GM21717 (cell line): ENCODE data around the gene TMEM237.
"Not testable (repeated sequence)": the region's sequence is repeated elsewhere in the genome, so short reads cannot be mapped to it uniquely, and the experiment has no call there.

Source experiments
- ATAC-seq: cut with Tn5 transposase; IDR thresholded peaks from one replicate; pipeline ENCODE4 v1.9.1; 2021; ENCODE audit warnings: mild to moderate bottlenecking, moderate library complexity; ENCODE audit not compliant: unreplicated experiment

The TMEM237 gene, protein sequence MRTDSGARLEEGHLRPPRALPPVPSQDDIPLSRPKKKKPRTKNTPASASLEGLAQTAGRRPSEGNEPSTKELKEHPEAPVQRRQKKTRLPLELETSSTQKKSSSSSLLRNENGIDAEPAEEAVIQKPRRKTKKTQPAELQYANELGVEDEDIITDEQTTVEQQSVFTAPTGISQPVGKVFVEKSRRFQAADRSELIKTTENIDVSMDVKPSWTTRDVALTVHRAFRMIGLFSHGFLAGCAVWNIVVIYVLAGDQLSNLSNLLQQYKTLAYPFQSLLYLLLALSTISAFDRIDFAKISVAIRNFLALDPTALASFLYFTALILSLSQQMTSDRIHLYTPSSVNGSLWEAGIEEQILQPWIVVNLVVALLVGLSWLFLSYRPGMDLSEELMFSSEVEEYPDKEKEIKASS

DNA sequence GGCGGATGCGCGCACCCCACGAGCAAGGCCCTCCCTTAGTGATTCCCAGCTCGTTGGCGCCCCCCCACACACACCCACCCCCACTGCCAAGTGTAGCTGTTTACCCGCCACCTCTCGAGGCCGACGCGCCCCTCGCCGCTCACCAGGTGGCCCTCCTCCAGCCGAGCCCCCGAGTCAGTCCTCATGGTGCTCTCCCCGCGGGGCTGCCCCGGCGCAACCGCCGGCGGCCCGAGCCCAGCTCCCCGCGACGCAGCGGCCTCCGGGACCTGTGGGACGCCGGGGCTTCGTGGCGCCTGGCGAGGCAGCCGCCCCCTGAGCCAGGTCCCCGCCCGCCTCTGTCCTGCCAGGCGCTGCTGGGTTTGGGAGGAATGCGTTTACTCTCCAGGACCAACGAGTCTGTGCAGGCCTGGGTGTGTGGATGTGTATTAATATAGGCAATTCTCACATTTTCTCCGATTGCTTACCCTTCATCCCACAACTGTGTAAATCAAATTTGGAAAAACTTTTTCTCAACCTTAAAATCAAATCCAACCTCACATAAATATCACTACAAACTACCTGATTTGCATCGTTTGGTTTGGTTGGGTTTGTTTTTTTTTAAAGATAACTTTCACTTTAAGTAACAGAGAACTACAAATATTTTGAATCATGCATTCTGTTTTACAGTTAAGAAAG, at the start of gene TMEM237:
TMEM237 (minus strand) TSS at position 288 of the 675 bp plus-strand sequence; CDS start at position 185, 103 bp downstream.
- ATAC-seq, result peak; percentile 39

DNA sequence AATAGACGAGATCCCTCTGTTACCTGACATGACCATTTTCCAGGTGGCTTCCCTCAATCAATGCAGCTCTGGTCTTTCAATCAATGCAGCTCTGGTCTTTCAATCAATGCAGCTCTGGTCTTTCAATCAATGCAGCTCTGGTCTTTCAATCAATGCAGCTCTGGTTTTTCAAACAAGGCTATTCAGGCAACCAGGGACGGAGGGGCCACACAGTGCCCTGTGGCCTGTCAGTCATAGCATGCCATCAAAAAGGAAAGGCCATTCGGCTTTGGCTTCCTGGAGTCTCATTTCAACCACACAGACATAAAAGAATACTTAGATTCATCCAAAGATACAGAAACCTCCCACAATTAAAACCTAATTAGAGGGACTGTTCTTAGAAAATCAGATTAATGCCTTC, 41.9 kb upstream of the TMEM237 start:
- ATAC-seq, result no peak

DNA sequence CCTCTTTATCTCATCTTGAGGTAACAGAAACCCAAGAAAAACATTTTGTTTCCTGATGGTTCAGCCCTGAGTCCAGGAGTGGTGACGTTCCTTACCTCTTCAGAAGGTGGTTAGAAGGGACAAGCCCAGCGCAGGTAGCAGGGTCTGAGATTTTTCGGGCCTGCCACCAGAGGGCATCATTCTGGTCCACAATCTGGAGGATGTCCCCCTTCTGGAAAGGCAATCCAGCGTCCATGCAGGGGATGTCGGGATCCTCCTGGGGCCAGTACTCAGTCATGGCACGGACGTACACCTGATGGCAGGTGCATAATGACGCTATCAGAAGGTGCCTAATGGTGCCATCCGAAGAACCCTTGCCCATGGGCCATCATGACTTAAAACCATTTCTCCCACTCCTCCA, 37.4 kb upstream of the TMEM237 start:
- ATAC-seq, result no peak

DNA sequence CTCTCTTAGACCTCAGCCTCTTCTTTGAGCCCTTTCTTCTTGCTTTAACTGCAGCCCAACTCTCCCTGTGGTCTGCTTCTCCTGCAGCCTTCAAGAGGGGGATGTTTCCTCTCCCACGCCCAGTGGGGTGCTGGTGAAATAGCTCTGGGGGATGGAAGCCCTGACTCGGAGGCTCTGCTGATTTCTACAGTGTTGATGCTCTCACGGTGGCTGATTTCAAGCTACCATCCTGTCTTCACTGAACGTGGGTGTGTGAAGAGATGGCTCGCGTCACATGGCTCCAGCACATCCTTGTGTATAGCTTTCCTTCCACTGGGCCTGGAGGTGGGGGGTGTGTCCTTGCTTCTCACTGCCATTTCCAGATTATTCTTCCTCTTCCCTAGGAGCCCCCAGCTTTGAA, 35.1 kb upstream of the TMEM237 start:
- ATAC-seq, result no peak

DNA sequence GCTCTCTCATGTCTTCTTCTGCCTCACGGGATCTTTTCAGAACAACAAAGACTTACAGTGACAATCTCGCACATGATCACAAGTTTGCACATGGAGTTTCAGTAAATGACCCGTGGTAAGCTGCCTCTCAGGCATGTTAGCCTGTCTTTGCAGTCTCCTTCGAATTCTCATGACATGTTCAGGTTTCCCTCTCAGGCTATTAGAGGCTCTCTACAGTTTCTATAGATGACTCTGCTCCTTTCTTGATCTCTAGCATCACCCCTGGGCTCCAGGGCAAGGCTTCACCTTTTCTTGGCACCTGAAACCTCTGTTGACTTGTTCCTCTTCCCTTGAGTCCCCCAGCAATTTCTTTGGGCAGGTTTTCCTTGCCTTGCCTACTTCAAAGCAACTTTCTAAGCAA, 32.2 kb upstream of the TMEM237 start:
- no peak for ATAC-seq

DNA sequence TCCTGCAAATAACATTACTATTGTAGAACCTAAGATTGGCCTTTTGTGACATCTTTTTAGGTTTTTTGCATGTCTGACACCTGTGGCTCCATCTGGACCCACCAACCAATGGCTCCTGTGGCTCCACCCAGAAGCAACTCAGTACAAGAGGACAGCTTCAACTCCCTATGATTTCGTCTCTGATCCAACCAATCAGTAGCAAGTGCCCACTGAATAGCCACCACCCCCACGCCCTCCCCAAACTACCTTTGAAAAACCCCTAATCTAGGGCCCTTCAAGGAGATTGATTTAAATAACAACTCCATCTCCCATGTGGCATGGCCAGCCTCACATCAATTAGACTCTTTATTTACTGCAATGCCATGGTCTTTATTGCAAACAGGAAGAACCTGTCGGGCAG, 31.5 kb upstream of the TMEM237 start:
- no peak for ATAC-seq

DNA sequence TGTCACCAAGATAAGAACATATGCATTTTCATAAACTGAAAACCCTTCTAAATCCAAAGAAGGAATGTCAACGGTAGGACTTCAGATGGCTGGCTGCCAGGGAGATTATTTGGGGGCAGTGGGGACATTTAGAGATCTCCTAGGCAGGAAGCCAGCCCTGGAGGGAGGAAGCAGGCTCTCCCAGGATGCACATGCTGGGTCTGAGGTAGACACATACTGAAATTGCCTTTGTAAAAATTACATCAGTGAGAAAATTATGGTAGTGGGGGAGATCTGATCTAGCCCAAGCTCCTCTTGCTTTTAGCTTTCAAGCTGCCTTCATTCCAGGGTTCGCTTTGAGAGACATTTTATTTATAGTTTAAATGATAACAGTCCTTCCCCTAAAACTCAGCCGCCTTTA, 31.0 kb upstream of the TMEM237 start:
- no peak for ATAC-seq

DNA sequence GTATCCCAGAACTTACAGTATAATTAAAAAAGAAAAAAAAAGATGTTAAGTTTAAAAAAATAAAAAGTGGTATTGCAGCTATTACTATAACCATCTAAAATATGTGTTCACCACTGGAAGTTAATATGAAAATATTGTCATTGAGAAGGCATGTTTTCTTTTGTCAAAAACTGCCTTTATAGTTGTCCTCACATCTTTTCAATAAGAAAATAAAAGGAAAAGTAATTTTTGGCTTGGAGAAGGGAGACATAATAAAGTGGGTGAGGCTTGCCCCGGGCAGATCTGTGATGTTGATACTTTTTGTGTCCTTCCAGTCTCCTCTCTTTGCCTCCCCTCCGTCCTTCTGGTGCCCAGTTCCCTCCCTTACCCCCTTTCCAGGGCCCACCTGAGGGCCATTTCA, 30.2 kb upstream of the TMEM237 start:
- no peak for ATAC-seq

DNA sequence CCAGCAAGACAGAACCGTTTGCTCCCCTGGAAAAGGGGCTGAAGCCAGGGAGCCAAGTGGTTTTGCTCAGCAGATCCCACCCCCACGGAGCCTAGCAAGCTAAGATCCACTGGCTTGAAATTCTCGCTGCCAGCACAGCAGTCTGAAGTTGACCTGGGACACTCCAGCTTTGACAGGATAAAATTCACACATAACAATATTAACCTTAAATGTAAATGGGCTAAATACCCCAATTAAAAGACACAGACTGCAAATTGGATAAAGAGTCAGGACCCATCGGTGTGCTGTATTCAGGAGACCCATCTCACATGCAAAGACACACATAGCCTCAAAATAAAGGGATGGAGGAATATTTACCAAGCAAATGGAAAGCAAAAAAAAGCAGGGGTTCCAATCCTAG, 27.9 kb upstream of the TMEM237 start:
- ATAC-seq, result not testable (repeated sequence)

DNA sequence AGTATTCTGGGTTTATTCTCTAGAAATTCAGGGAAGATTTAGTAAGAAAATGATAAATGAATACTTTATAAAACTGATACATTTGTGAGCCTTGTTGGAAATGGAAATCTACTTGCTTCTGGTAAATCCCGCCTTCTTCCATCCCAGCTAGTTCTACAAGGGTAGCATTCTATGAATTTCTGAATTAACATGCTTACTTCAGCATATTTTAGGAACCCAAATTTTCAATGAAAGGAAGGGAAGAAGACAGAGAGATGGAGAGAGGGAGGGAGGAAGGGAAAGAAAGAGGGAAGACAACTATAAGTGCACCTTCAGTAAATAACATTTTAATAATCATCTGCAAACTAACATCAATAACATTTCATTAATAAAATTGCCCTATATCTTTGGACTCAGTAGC, 26.6 kb upstream of the TMEM237 start:
- no peak for ATAC-seq

DNA sequence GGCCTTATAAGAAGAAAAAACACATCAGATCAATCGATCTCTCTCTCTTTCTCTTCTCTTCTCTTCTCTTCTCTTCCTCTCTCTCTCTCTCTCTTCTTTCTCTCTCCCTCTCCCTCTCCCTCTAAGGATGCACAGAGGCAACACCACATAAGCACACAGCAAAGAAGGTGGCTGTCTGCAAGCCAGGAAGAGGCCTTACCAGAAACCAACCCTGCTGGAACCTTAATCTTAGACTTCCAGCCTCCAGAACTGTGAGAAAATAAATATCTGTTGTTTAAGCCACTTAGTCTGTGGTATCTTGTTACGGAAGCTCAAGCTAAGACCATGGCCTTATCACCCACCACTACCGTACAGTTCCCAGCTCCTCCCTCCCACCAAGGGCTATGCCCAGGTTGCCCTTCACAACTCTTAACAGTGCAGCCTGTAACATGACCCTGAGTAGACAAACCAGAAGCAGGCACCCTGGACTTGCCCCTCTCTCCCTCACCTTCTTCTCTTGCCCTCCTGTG, 25.2 kb upstream of the TMEM237 start:
- no peak for ATAC-seq

DNA sequence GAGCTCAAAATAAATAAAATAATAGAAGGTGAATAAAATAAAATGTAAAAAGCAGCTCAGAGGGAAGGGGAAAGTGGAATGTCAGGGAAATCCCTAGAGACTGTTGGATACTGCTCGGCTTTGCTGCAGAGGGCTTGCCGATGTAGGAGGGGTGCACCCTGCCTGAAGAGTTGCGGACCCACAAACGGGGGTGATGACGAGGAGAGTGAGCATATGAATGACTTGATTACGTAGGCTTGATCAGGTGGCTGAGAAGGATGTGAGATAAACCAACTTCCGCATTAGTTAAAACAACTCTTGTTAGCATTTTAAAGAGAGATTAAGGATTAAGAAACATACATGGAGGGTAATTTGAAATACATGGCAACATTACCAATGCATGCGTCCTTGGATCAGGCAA, 21.0 kb upstream of the TMEM237 start:
- no peak for ATAC-seq

DNA sequence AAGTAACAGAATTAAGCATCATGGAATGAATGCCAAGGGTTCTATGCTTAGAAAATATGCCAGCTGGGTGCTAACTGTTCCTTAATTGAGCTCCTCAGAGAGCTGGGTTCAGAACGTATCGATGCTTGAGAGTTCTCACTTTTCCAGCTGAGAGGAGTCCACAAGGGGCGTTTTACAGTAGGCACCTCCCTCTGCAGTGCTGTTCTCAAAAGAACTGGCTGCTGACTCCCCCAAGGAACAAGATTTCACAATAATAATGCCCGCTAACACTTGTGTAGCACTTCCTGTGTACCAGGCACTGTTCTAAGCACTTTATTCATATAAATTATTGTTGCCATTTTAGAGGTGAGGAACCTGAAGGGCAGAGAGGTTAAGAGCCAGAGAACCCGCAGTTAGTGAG, 18.1 kb upstream of the TMEM237 start:
- no peak for ATAC-seq

DNA sequence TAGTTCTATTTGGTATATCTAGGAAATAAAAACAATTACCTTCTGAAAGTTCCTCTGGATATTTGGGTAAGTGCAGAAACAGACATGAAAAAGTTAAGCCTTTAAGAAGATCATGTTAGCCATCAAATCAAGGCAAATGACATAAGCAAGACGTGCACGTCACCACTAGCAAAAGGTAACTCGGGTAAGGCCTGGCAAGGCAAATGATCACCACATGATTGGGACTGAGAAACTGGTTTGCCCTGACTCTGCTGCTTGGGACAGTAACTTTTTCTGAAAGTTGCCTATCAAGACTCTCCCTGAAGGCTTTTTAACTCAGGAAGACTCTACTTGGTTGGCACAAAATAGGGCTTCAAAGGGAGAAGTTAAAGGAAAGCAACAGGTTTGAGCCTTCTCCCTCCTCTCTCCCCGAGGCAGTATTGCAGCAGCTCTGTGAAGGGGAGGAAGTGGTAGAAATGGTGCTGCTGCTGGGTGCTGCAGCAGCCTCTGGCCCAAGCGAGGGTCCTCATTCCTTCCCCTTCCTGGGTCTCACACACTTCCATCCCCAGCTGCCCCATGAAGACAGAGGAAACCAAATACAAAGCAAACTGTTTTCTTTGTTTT, 17.1 kb upstream of the TMEM237 start:
- no peak for ATAC-seq

DNA sequence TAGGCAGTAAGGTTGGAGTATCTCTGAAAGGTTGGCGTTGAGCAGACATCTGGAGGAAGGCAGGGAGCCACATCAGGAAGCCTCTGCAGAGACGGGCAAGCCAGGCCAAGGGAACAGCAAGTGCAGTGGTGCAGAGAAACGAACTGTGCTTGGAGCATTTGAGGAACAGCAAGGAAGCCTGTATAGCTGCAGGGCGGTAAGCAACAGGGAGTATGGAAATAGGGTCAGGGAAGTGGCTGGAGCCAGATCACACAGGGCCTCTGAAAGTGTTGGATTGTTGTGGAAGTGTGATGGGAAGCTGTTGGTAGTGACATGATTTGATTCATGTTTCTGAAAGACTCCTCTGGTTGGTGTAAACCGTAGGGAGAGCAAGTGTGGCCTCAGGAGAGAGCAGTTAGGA, 13.4 kb upstream of the TMEM237 start:
- no peak for ATAC-seq

DNA sequence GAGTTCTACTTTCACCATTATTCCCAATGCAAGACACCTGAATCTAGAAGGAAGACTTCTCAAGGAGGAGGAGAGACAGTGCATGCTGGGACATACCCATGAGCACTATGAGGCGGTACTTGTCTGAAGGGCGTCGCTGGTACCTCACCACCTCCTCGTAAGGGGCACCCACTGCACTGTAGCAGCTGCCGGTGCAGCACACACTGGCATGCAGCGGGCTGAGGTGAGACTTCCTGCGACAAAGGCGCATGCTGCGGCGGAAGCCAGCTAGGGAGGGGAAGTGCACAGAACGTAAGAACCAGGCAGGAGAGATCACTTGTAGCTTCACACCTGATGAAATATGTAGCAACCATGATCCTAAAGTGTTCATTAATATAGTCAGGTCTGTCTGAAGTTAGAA, 12.8 kb upstream of the TMEM237 start:
- ATAC-seq, result no peak

DNA sequence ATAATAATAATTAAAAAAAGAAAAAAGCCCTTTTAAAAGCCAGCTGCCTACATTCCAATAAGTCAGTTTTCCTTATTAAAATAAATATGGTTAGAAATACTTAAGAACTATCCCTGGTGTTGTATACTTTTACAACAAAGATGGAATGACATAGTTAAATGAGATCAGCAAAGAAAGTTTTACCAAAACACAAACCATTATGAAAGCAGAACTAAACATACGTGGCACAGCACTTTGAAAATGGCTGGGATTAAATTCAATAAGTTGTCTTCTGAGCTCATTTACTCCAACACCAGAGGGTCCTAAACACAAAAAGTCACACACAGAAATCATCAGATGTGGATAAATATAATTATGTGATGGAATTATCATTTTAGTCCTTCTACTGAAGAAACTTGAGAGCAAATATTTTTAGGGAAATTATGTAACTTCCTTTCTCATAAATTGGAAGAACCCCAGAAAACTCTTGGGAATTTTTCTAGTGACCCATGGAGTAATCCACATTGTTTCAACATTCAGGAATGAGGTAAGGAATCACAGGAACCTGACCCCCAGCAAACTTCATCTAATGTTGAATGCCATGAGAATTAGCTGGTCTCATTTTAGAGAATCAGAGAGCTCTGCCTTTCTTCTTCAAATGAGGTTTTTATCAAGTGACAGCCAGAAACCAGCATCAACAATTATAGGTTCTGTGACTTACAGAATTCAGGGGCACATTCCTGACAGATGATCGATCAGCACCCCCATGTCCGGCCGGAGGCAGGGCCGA, 11.5 kb upstream of the TMEM237 start:
- ATAC-seq, result no peak

DNA sequence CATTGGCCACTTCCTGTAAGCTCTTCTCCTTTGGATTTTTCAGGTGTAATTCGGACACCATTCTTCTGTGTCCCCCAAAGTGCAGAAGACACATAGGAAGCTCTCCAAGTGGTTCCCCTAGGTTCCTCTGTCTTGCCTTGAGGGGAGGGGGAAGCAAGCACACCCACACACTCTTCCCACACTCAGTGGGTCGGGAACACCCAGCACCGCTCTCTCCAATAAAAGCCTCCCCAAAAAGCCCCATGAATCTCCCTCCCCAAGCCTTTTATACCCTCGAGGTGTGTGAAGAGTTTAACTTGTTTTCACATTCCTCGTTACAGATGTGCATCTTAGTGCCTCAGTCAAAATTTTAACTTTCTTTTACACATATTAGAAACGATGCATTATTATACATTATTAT, 9.9 kb upstream of the TMEM237 start:
- ATAC-seq, result no peak

DNA sequence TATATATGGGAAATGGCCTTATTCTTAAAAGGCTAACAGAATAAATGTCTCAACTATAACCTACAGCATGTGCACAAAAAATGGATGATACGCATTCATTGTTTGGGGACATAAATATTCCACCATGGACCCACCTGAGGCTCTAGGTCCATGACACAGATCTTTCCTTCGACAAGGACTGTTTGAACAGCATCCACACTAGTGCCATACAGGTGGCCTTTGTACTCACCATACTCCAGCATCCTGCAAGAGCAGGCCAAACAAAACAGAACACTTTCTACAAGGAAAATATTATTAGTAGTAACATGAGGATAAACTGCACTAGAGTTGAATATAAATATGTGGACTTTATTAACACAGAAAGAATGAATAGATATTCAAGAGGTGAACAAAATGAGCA, 6.1 kb upstream of the TMEM237 start:
- no peak for ATAC-seq

DNA sequence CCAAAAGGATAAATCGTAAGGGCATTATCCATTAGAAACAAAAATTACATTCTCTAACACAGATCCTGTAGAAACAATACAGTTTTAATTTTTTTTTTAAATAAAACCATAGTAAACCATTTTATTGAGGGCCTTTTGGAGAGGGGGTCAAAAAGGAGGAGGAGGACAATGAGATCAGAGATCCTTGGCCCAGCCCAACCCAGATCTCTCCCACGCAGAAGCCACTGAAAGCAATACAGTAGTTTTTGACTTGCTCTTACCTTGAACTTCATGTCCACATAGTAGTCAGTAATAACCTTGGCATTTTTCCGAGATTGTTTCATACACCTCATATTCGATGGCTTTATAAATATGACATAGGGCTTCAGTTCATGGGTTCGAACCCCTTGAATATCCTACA, 4.1 kb upstream of the TMEM237 start:
- ATAC-seq, result no peak

DNA sequence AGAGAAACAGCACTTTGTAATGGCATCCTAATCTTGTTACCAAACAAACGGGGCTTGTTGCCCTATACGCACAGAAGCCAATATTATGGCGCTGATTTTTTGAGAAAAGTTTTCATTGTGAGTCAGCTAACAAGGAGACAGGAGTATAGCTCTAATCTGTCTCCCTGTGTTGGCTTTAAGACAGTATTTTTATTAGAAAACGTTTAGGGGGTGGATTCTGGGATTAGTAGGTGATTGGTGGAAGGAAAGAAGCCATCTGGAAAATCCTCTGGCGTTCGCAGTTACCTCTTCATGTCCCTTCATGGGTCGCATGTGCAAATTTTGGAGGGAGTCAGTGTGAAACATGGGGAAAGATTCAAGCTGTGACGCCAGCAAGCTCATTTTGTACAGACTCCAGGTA, 698 bp upstream of the TMEM237 start:
- ATAC-seq, result no peak
